HCT116 (cell line): ENCODE measurements around the gene C11orf68.

Experiments
- CTCF ChIP-seq, 3 experiments: fragments of 200-600 bp in 1 of 3; sonication (generic) in 1 of 3; IDR thresholded peaks in 2 of 3; conservative IDR thresholded peaks in 1 of 3; 2 replicates each; pipeline ENCODE4 v1.5.1; 2012 to 2017; ENCODE audit warnings: low read depth in 2 of 3, low read length in 2 of 3, antibody characterized with exemption in 1 of 3, borderline replicate concordance in 1 of 3, control low read depth in 1 of 3, mild to moderate bottlenecking in 1 of 3, mixed read lengths in 1 of 3, mixed run types in 1 of 3, moderate library complexity in 1 of 3; ENCODE audit not compliant: insufficient read depth in 1 of 3
- EZH2 ChIP-seq: fragments of 200-600 bp; sonication (generic); IDR thresholded peaks from 2 replicates; pipeline ENCODE4 v1.6.1; 2017; ENCODE audit warnings: antibody characterized with exemption, mixed run types
- POLR2A ChIP-seq: IDR thresholded peaks from 2 replicates; pipeline ENCODE4 v1.7.0; 2011; ENCODE audit warnings: borderline replicate concordance; ENCODE audit not compliant: insufficient read depth, insufficient read length; ENCODE audit errors: extremely low read depth
- POLR2AphosphoS5 ChIP-seq: IDR thresholded peaks from 2 replicates; pipeline ENCODE4 v1.6.1; 2011; ENCODE audit warnings: mild to moderate bottlenecking, low read depth, low read length, moderate library complexity
- RAD21 ChIP-seq: IDR thresholded peaks from 2 replicates; pipeline ENCODE4 v1.6.1; 2012; ENCODE audit warnings: low read depth, mild to moderate bottlenecking
- ZFX ChIP-seq: fragments of 450-650 bp; IDR thresholded peaks from 2 replicates; pipeline ENCODE4 v1.6.1; 2017

DNA sequence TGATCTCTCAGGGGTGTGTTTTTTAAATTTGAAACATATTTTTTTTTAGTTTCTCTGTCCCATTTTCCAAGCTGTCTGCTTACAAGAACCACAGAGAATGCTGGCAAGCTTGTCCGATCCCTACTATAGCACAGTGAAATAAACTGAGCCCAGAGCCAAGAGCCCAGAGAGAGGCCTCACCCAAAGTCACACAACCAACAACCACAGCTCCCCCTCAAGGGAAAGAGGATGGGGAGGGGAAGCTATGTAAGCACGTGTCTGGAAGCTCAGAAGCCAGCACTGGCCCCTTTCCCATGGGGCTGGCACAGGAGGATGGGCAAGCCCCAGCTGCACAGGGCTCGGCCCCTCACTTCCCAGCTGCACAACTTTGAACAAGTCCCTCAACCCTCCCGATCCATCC lies 39.4 kb upstream of the C11orf68 start:
- TF ChIP-seq CTCF (IDR thresholded peaks at IDR 0.05 in 2 of 3, conservative IDR thresholded peaks at IDR 0.05 in 1 of 3; ENCODE audit: borderline replicate concordance in 1 of 3, insufficient read depth in 1 of 3, low read depth in 2 of 3, low read length in 2 of 3) (no peak), POLR2A (no peak), EZH2 (no peak), ZFX (no peak), POLR2AphosphoS5 (no peak), RAD21 (no peak)
